Central memory CD4-positive, alpha-beta T cell (primary cell): ENCODE measurements around the gene TMA16.
"Not testable (repeated sequence)": the region's sequence is repeated elsewhere in the genome, so short reads cannot be mapped to it uniquely, and the experiment has no call there.

Experiments
- DNase-seq: peaks from one replicate; pipeline ENCODE4 v3.0.0; 2022

TMA16 gene

GRCh38 chr4:163523791-163524365 is 29.4 kb downstream of the TMA16 start:
- DNase-seq, result no peak

GRCh38 chr4:163525982-163526381 is 31.5 kb downstream of the TMA16 start:
- DNase-seq, result no peak

- DNase-seq, result no peak
Observed at GRCh38 chr4:163527172-163527571, 32.7 kb downstream of the TMA16 start.

- no peak for DNase-seq
Observed at GRCh38 chr4:163528653-163529052, 34.2 kb downstream of the TMA16 start.

- DNase-seq, result no peak
Observed at GRCh38 chr4:163534056-163534455, 39.6 kb downstream of the TMA16 start.

- DNase-seq, result no peak
Observed at GRCh38 chr4:163535657-163536056, 41.2 kb downstream of the TMA16 start.

- no peak for DNase-seq
Observed at GRCh38 chr4:163536091-163536490, 41.6 kb downstream of the TMA16 start.

- DNase-seq, result no peak
Observed at GRCh38 chr4:163537114-163537513, 42.6 kb downstream of the TMA16 start.

- not testable (repeated sequence) for DNase-seq
Observed at GRCh38 chr4:163538820-163539219, 44.3 kb downstream of the TMA16 start.

- DNase-seq, result no peak
Observed at GRCh38 chr4:163540448-163540847, 46.0 kb downstream of the TMA16 start.

GRCh38 chr4:163540977-163541376 is 46.5 kb downstream of the TMA16 start:
- DNase-seq, result no peak

- DNase-seq, result no peak
Observed at GRCh38 chr4:163542275-163542674, 47.8 kb downstream of the TMA16 start.

- DNase-seq, result peak; percentile 26
Observed at GRCh38 chr4:163544407-163545038, 50.0 kb downstream of the TMA16 start.

GRCh38 chr4:163548481-163549243 is 54.2 kb downstream of the TMA16 start:
- DNase-seq, result peak; percentile 27

GRCh38 chr4:163550869-163551267 is 56.4 kb downstream of the TMA16 start:
- no peak for DNase-seq

GRCh38 chr4:163553146-163553545 is 58.7 kb downstream of the TMA16 start:
- DNase-seq, result no peak

- DNase-seq, result peak; percentile 29
Observed at GRCh38 chr4:163554870-163555465, 60.5 kb downstream of the TMA16 start.

- no peak for DNase-seq
Observed at GRCh38 chr4:163556177-163556576, 61.7 kb downstream of the TMA16 start.

- DNase-seq, result no peak
Observed at GRCh38 chr4:163556650-163557391, 62.3 kb downstream of the TMA16 start.

- peak; percentile 29 for DNase-seq
Observed at GRCh38 chr4:163558539-163559044, 64.1 kb downstream of the TMA16 start.

- no peak for DNase-seq
Observed at GRCh38 chr4:163562496-163562895, 68.0 kb downstream of the TMA16 start.

GRCh38 chr4:163563592-163563991 is 69.1 kb downstream of the TMA16 start:
- no peak for DNase-seq

GRCh38 chr4:163564221-163564720 is 69.8 kb downstream of the TMA16 start:
- no peak for DNase-seq
